GM12878 (cell line): ENCODE results near the gene FAM20A. TPM values are rescaled to one million over a fixed set of nuclear protein-coding genes. Genes with fewer than 3 reads are reported as not detected.

Experiments used
- ATAC-seq: fragments of 200-7000 bp; cut with Tn5 transposase; 3 replicates; pipeline ENCODE4 v1.9.1; 2020; ENCODE audit warnings: mild to moderate bottlenecking, moderate library complexity
- BruUV-seq: library from RNA; stranded (reverse); fragments of 400-500 nt; replicated peaks from 2 replicates; lab custom pipeline; 2021; lab: Mats Ljungman, UMichigan
- CTCF ChIA-PET: fragments of 300-600 bp; sonication (Branson Sonifier 250); formaldehyde crosslinking; extraction: SDS; loops from one replicate; lab custom pipeline; 2021; ENCODE audit warnings: inconsistent platforms; lab: Yijun Ruan, JAX
- POLR2A ChIA-PET: fragments of 350-600 bp; formaldehyde crosslinking; extraction: SDS; loops from one replicate; lab custom pipeline; 2021; ENCODE audit warnings: inconsistent platforms; lab: Charles Lee
- RAD21 ChIA-PET: fragments of 300-600 bp; sonication (Branson Sonifier 250); formaldehyde crosslinking; loops from one replicate; lab custom pipeline; 2023; ENCODE audit warnings: antibody characterized with exemption; ENCODE audit not compliant: unreplicated experiment; lab: Charles Lee
- SMC1A ChIA-PET: fragments of 300-600 bp; sonication (Branson Sonifier 250); formaldehyde crosslinking; loops from one replicate; lab custom pipeline; 2023; ENCODE audit not compliant: unreplicated experiment, uncharacterized antibody; lab: Charles Lee
- DNase-seq: peaks from one replicate; pipeline ENCODE4 v3.0.0-alpha.2; 2011; ENCODE audit warnings: low read depth, low spot score
- FAIRE-seq: peaks from 3 replicates; lab custom pipeline; 2011; peaks lifted over from hg19 to GRCh38; lab: Jason Lieb, UNC
- H2AFZ ChIP-seq: 2 replicates; pipeline ENCODE4 v1.6.0; 2011; ENCODE audit warnings: low read depth, low read length, control low read depth; ENCODE audit not compliant: control insufficient read depth
- H3K27ac ChIP-seq: 2 replicates; pipeline ENCODE4 v1.5.1; 2011; ENCODE audit warnings: control low read depth; ENCODE audit not compliant: control insufficient read depth, insufficient read depth
- H3K27me3 ChIP-seq, 2 experiments: replicated peaks in 1 of 2; 2 replicates each; pipeline versions ENCODE4 v1.6.0 to v1.6.1; 2011; ENCODE audit warnings: low read length in 1 of 2; ENCODE audit not compliant: control insufficient read depth in 2 of 2, insufficient read depth in 2 of 2
- H3K36me3 ChIP-seq, 2 experiments: 2 replicates each; pipeline ENCODE4 v1.5.1; 2011; ENCODE audit warnings: low read length in 1 of 2; ENCODE audit not compliant: control insufficient read depth in 2 of 2, insufficient read depth in 2 of 2
- H3K4me1 ChIP-seq: 2 replicates; pipeline ENCODE4 v1.6.1; 2011; ENCODE audit warnings: mild to moderate bottlenecking, low read length, moderate library complexity, mixed read lengths; ENCODE audit not compliant: control insufficient read depth, insufficient read depth
- H3K4me2 ChIP-seq: 2 replicates; pipeline ENCODE4 v1.6.0; 2011; ENCODE audit warnings: control low read depth; ENCODE audit not compliant: control insufficient read depth, insufficient read depth
- H3K4me3 ChIP-seq: fragments of 200-600 bp; sonication (generic); 2 replicates; pipeline ENCODE4 v1.5.1; 2016
- H3K79me2 ChIP-seq: 2 replicates; pipeline ENCODE4 v1.6.0; 2011; ENCODE audit warnings: low read length; ENCODE audit not compliant: control insufficient read depth, insufficient read depth
- H3K9ac ChIP-seq: 2 replicates; pipeline ENCODE4 v1.8.0; 2011; ENCODE audit warnings: low read length, control low read depth, mixed read lengths; ENCODE audit not compliant: control insufficient read depth, insufficient read depth
- H3K9me3 ChIP-seq: replicated peaks from 3 replicates; pipeline ENCODE4 v1.5.1; 2011; ENCODE audit warnings: mild to moderate bottlenecking, low read length; ENCODE audit not compliant: control insufficient read depth, insufficient read depth
- H4K20me1 ChIP-seq: 2 replicates; pipeline ENCODE4 v1.6.0; 2011; ENCODE audit not compliant: control insufficient read depth, insufficient read depth
- BACH1 ChIP-seq: fragments of 450-650 bp; IDR thresholded peaks from 2 replicates; pipeline ENCODE4 v1.6.1; 2017; ENCODE audit warnings: mild to moderate bottlenecking, borderline replicate concordance
- CREB1 ChIP-seq: IDR thresholded peaks from 2 replicates; pipeline ENCODE4 v1.6.1; 2012; ENCODE audit warnings: low read depth, mild to moderate bottlenecking, inconsistent platforms
- FOXM1 ChIP-seq: IDR thresholded peaks from 2 replicates; pipeline ENCODE4 v1.6.1; 2012; ENCODE audit warnings: low read depth, mild to moderate bottlenecking, inconsistent platforms, low read length, moderate library complexity
- HDAC2 ChIP-seq: fragments of 200-600 bp; sonication (generic); IDR thresholded peaks from 2 replicates; pipeline ENCODE4 v1.6.1; 2017
- IKZF1 ChIP-seq: fragments of 450-650 bp; conservative IDR thresholded peaks from 2 replicates; pipeline ENCODE4 v1.6.1; 2017; ENCODE audit warnings: antibody characterized with exemption, mild to moderate bottlenecking
- KDM1A ChIP-seq: fragments of 200-600 bp; sonication (generic); IDR thresholded peaks from 2 replicates; pipeline ENCODE4 v1.6.1; 2016; ENCODE audit warnings: borderline replicate concordance
- MEF2A ChIP-seq: IDR thresholded peaks from 2 replicates; pipeline ENCODE4 v1.6.1; 2011; ENCODE audit warnings: low read depth, mild to moderate bottlenecking, low read length, moderate library complexity; ENCODE audit not compliant: insufficient read depth
- NR2F1 ChIP-seq: fragments of 450-650 bp; conservative IDR thresholded peaks from 2 replicates; pipeline ENCODE4 v1.6.1; 2017; ENCODE audit warnings: mild to moderate bottlenecking
- POLR2AphosphoS5 ChIP-seq: IDR thresholded peaks from 2 replicates; pipeline ENCODE4 v1.6.1; 2011; ENCODE audit warnings: mild to moderate bottlenecking, low read length, inconsistent platforms
- SIX5 ChIP-seq: IDR thresholded peaks from 2 replicates; pipeline ENCODE4 v1.6.1; 2011; ENCODE audit warnings: mild to moderate bottlenecking, low read depth, low read length, moderate library complexity; ENCODE audit not compliant: severe bottlenecking
- TAF1 ChIP-seq: IDR thresholded peaks from 2 replicates; pipeline ENCODE4 v1.6.1; 2011; ENCODE audit warnings: mild to moderate bottlenecking, low read depth, low read length, borderline replicate concordance
- TARDBP ChIP-seq: IDR thresholded peaks from 2 replicates; pipeline ENCODE4 v1.6.1; 2016; ENCODE audit warnings: borderline replicate concordance
- TCF12 ChIP-seq: IDR thresholded peaks from 2 replicates; pipeline ENCODE4 v1.6.1; 2011; ENCODE audit warnings: low read depth, mild to moderate bottlenecking, low read length
- WRNIP1 ChIP-seq: IDR thresholded peaks from 2 replicates; pipeline ENCODE4 v1.6.1; 2011; ENCODE audit warnings: low read depth, low read length, improper control_type of control experiment, borderline replicate concordance
- ZZZ3 ChIP-seq: IDR thresholded peaks from 2 replicates; pipeline ENCODE4 v1.6.1; 2011; ENCODE audit warnings: low read depth; ENCODE audit not compliant: control insufficient read depth, insufficient read length
- WGBS: methylation state at CpG from one replicate; pipeline ENCODE4 v1.1.6; 2016; ENCODE audit warnings: low lambda C conversion rate; ENCODE audit not compliant: insufficient replicate concordance, insufficient coverage; ENCODE audit errors: missing lambda C conversion rate; 5-methylcytosine and 5-hydroxymethylcytosine counted together
- in situ Hi-C: fragments of 300-500 bp; cut with MboI; formaldehyde crosslinking; loops from 9 replicates; pipeline ENCODE4 v1.14.3; 2018; ENCODE audit warnings: mixed read lengths
- intact Hi-C: fragments of 100-400 bp; cut with micrococcal nuclease; formaldehyde crosslinking; loops from one replicate; pipeline ENCODE4 v1.14.2; 2022; ENCODE audit not compliant: unreplicated experiment
- polyA plus RNA-seq, 11 experiments: library from polyadenylated mRNA; depleted of rRNA in 4 of 11; unstranded in 6 of 11; stranded (reverse) in 5 of 11; fragments of >200 nt; fragmentation: Nextera tagmentation in 4 of 11; fragmentation: Illumina TruSeq in 1 of 11; extraction: Ambion mirVana in 4 of 11; extraction: Trizol in 1 of 11; gene quantifications; 1 replicate in 1 of 11; 2 replicates in 10 of 11; pipeline versions ENCODE4 v1.2.1 to v1.2.3, GENCODE V29; 2011 to 2016; ENCODE audit warnings: inconsistent platforms in 2 of 11, missing spikeins in 2 of 11, low read depth in 1 of 11
- total RNA-seq, 4 experiments: library from RNA; depleted of rRNA in 3 of 4; stranded (reverse); fragments of >200 nt in 3 of 4; fragmentation: Illumina TruSeq in 1 of 4; extraction: Trizol in 1 of 4; gene quantifications; 2 replicates each; pipeline versions ENCODE4 v1.2.1 to v1.2.3, GENCODE V29; 2013 to 2021
- TF ChIP-seq, protein P1 (sequence below): IDR thresholded peaks from 2 replicates; pipeline ENCODE4 v1.6.1; 2011; ENCODE audit warnings: low read depth, mild to moderate bottlenecking, low read length, moderate library complexity, borderline replicate concordance; ENCODE audit errors: extremely low read depth
- TF ChIP-seq, protein P2 (sequence below): fragments of 450-650 bp; IDR thresholded peaks from 2 replicates; pipeline ENCODE4 v1.6.1; 2014; ENCODE audit warnings: mild to moderate bottlenecking

The FAM20A gene
- total and polyA plus RNA-seq, 10 of the 15 experiments (the other 5 are each of a cell fraction or from before 2014, with no cell fraction given): 0.13 TPM; not detected in 9

DNA sequence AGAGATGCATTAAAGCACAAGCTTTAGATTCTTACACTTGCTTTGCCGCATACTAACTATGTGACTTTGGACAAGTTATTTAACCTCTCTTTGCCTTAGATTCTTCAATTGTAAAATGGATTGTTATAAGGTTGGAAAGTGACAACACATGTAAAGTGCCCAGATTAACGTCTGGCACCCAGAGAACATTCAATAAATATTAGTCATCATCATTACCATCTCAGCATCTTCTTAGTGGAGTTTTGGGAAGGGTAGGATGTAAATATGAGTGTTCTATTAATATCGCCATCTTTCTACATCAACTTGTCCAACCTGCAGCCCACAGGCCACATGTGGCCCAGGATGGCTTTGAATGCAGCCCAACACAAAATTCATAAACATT, 27.4 kb upstream of the FAM20A start:
- Histone ChIP-seq H4K20me1 (no peaks in the 10 kb centered on the region), H3K4me2 (no peak overlapping the region), H3K4me3 (no peak overlapping the region), H3K4me1 (no peaks in the 10 kb centered on the region), H3K9me3 (no peaks in the 10 kb centered on the region), H3K27me3 (no peaks in the 10 kb centered on the region; a peak in 1 of 4 replicates), H3K36me3 (no peaks in the 10 kb centered on the region), H2AFZ (no peak overlapping the region), H3K79me2 (no peaks in the 10 kb centered on the region), H3K9ac (no peak overlapping the region), H3K27ac (no peak overlapping the region)
- no peak for DNase-seq
- ATAC-seq: no peak
- ChIA-PET POLR2A (interaction anchor here (0.5 to 0.6 kb wide), 2 partner anchors 15 to 697 kb away, joined by 3 to 4 read pairs; no protein-coding TSS in a partner anchor), RAD21 (no interaction called here), SMC1A (no interaction called here), CTCF (interaction anchor here (1.9 kb wide), 1 partner anchor 14 kb away, joined by 5 read pairs; no protein-coding TSS in a partner anchor)
- intact Hi-C loops (no loop called here), in situ Hi-C loops (no loop called here)
- WGBS: 62% methylated on average over 3 of the region's 3 CpGs
- no peak for TF ChIP-seq NR2F1
- no TSS peak for BruUV-seq
- no peak for FAIRE-seq

DNA sequence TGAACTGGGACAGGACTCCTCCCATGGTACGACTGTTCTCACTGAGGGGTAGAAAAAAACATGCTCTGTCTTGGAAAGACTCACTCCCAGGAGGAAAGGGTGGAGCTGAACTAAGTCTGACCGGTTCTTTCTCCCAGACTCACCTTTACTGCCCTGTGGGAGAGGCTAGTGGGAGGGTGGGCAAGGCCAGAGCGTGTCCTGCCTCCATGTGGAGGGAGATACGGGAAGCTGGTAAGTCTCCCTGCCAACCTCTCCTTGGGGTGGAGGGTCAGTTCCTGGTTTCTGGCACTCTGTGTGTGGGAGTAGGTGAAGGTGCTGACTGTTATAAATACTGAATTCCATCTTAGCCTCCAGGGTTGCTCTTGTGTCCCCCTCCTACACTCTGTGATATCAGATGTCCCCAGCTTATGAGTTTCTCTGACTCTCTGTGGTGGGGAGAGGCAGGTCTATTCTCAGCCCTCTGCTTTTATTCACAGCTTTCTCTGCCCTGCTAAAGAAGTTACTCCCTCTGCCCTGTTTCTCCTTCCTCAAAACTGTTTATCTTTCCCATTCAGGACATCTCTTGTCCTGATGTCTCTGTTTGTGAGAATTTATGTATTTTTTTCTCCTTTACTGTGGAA, 26.9 kb upstream of the FAM20A start:
- in situ Hi-C loops: no loop called here
- no peaks in the 10 kb centered on the region for H3K4me1 ChIP-seq
- no peak overlapping the region for H3K9ac ChIP-seq
- ChIA-PET SMC1A (interaction anchor here (1.4 kb wide), 1 partner anchor 8 kb away, joined by 5 read pairs; no protein-coding TSS in a partner anchor), CTCF (interaction anchor here (1.9 kb wide), 1 partner anchor 14 kb away, joined by 5 read pairs; no protein-coding TSS in a partner anchor), POLR2A (interaction anchor here (0.5 kb wide), 1 partner anchor 697 kb away, joined by 4 read pairs; no protein-coding TSS in a partner anchor), RAD21 (no interaction called here)
- no peaks in the 10 kb centered on the region; a peak in 1 of 4 replicates for H3K27me3 ChIP-seq
- 21% methylated on average over 4 of the region's 4 CpGs for whole genome bisulfite sequencing
- FAIRE-seq: no peak
- H3K79me2 ChIP-seq: no peaks in the 10 kb centered on the region
- intact Hi-C loops: no loop called here
- DNase-seq: no peak
- no peak overlapping the region for H3K4me3 ChIP-seq
- H4K20me1 ChIP-seq: no peaks in the 10 kb centered on the region
- H2AFZ ChIP-seq: no peak overlapping the region
- no peaks in the 10 kb centered on the region for H3K36me3 ChIP-seq
- H3K4me2 ChIP-seq: no peak overlapping the region
- no peak overlapping the region for H3K27ac ChIP-seq
- TF ChIP-seq SIX5 (no peak), KDM1A (no peak), FOXM1 (no peak), TARDBP (no peak), ZZZ3 (no peak), HDAC2 (no peak), WRNIP1 (no peak), CREB1 (no peak), BACH1 (no peak), POLR2AphosphoS5 (no peak), TAF1 (no peak), TCF12 (no peak), IKZF1 (no peak), MEF2A (no peak)
- TF ChIP-seq, protein P1, sequence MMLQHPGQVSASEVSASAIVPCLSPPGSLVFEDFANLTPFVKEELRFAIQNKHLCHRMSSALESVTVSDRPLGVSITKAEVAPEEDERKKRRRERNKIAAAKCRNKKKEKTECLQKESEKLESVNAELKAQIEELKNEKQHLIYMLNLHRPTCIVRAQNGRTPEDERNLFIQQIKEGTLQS: no peak
- TF ChIP-seq, protein P2, sequence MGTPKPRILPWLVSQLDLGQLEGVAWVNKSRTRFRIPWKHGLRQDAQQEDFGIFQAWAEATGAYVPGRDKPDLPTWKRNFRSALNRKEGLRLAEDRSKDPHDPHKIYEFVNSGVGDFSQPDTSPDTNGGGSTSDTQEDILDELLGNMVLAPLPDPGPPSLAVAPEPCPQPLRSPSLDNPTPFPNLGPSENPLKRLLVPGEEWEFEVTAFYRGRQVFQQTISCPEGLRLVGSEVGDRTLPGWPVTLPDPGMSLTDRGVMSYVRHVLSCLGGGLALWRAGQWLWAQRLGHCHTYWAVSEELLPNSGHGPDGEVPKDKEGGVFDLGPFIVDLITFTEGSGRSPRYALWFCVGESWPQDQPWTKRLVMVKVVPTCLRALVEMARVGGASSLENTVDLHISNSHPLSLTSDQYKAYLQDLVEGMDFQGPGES: no peak
- no peak for ATAC-seq
- no TSS peak for BruUV-seq
- H3K9me3 ChIP-seq: no peaks in the 10 kb centered on the region
